ENCODE results near the gene UAP1L1. TPM values are rescaled to one million over a fixed set of nuclear protein-coding genes. Genes with fewer than 3 reads are reported as not detected.

Gene UAP1L1
- total RNA-seq, 2 experiments from 2014 or later, result 27.2 to 29.6 TPM

DNA sequence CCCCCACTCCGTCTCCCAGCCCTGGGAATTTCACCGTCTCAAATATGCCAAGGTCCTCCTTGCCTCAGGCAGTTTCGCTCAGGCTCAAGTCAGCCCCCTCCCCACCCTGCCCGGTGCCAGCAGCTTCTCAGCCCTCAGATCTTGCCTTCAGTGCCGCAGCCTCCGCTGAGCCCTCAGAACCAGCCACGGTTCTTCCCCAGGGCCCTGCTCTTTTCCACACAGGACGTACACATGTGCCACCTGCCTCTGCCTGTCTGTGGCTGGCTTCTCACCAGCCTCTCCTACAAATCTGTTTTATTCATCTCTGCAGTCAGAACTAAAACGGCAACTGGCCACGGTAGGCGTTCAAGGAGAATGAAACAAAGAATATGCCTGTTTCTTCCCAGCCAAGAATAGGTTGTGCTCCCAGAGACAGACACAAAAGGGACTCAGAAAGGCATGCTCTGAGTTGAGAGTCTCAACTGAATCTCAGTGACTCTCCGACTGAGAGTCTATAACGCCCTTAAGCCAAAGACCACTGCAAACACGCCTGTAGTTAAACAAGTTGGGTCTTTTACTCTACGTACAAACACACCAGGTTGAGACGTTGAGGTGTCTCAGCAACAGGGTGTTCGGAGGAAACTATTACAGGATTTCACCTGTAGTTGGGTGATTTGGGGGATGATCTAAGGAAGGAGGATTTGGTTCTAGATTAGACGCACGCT, 51.0 kb downstream of the UAP1L1 start:
- CTCF ChIA-PET, result interaction anchor here (0.6 to 1.8 kb wide), 4 partner anchors 108 to 308 kb away, joined by 3 to 7 read pairs (median 3); partner anchors contain the start of gene NRARP
- POLR2A ChIA-PET, result interaction anchor here (0.7 kb wide), 2 partner anchors 42 to 72 kb away, joined by 5 to 9 read pairs; partner anchors contain the start of gene TPRN

DNA sequence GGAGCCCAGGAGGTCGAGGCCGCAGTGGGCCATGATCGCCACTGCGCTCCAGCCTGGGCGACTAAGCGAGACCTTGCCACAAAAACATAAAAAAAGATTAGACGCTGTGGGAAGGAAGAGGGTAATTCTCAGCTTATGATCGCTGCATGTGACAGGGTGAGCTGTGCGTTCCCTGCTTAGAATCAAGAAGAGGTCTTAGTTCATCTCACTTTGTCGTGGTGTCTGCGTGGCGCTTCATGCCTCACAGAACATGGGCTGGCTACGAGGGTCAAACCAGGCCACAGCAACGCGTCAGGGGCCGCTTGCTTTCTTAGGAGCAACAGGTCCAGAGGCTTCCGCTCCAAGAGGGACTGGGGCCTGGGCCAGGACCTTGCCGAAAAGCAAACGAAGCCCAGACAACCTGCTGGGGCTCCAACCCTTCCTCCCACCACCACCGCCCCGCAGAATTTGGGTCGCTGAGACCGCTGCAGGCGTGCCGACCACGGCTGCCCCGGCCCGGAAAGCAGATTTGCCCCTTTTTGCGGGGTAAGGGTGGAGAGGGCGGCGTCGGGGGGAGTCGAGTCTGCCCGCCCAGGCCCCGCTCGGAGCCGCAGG, 51.6 kb downstream of the UAP1L1 start:
- POLR2A ChIA-PET, result interaction anchor here (0.5 to 2.6 kb wide), 8 partner anchors 15 to 428 kb away, joined by 3 to 19 read pairs (median 4); partner anchors contain the start of genes ANAPC2, DPP7, SSNA1 and TUBB4B
- CTCF ChIA-PET, result interaction anchor here (0.9 to 2.4 kb wide), 9 partner anchors 20 to 295 kb away, joined by 3 to 7 read pairs (median 4); partner anchors contain the start of genes EXD3, NOXA1 and RNF224

DNA sequence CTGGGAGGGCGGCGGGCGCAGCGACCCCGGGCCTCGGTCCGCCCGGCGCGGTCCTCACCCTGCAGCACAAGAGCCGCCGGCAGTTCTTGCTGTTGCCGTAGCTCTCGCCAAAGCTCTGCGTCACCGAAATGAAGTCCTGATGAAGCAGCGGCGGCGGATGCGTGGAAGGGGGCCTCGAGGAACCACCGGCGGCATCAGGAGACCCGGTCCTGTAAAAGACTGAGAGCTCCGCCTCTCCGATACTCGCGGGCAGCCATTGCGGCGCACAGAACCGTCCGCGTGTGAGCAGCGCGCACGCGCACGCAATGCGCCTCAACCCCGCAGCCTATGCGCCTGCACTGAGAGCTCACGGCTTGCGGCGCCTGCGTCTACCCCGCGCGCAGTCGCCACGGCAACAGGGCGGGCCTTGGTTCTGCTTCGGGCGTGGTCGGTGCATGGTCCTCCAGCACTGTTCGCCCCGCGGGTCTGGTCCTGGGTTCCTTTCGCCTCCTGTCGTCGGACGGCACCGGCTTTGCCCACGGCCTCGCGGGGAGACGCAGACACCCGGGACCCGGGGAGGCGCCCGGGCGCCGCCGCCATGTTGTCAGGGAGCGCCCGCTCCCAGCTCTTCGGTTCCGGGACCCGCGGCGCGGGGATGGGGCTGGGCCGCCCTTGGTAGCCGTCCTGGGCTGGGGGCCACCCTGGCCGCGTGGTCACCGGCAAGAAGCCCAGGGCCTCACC, 52.3 kb downstream of the UAP1L1 start:
- ChIA-PET POLR2A (interaction anchor here (0.5 to 2.6 kb wide), 11 partner anchors 16 to 429 kb away, joined by 3 to 19 read pairs (median 4); partner anchors contain the start of genes AJM1, ANAPC2, DPP7 and SSNA1), CTCF (interaction anchor here (0.7 to 2.4 kb wide), 13 partner anchors 14 to 294 kb away, joined by 3 to 7 read pairs (median 4); partner anchors contain the start of genes EXD3, NOXA1 and RNF224)

DNA sequence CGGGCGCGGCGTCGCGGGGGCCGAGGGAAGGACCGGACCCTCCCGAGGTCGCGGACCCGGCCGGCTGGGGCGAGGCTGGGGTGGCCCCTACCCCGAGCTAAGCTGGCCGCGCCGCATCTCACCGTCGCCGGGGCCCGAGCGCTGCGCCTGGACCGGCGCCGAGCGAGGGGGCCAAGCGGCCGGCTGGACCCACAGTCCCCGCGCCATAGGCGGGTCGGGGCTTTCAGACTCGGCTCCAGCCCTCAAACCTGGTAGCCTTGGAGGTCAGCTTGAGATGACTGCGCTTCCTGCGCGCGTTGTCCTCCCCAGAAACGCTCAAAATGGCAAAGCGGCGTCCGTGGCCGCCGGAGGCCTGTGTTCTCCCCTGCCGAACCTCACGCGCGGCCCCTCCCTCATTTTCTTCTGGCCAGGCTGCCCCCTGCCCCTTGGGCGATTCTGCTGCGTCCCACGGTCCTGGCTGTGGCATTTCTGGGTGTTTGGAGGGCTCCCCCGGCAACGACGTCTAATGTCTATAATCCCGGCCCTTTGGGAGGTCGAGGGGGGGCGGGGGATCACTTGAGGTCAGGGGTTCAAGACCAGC, 52.9 kb downstream of the UAP1L1 start:
- ChIA-PET CTCF (interaction anchor here (0.7 to 2.4 kb wide), 12 partner anchors 15 to 106 kb away, joined by 3 to 7 read pairs (median 4); partner anchors contain the start of gene RNF224), POLR2A (interaction anchor here (0.7 to 2.6 kb wide), 9 partner anchors 16 to 288 kb away, joined by 3 to 19 read pairs (median 4); partner anchors contain the start of genes AJM1, ANAPC2, DPP7 and SSNA1)

Other genes starting within 250 kb of the UAP1L1 start
- gene AJM1, start 235.0 kb upstream of the UAP1L1 start, total RNA-seq, result 1 to 10 TPM; 3.8 to 3.9 TPM
- gene PHPT1, start 228.1 kb upstream of the UAP1L1 start, total RNA-seq, result 100 to 1,000 TPM; 104 to 105 TPM
- gene MAMDC4, start 225.2 kb upstream of the UAP1L1 start, total RNA-seq, result 10 to 100 TPM; 14.1 to 15.3 TPM
- gene EDF1, start 211.2 kb upstream of the UAP1L1 start, total RNA-seq, result 100 to 1,000 TPM; 320 to 322 TPM
- gene TRAF2, start 191.0 kb upstream of the UAP1L1 start, total RNA-seq, result 10 to 100 TPM; 48.1 to 55.0 TPM
- gene FBXW5, start 132.8 kb upstream of the UAP1L1 start, total RNA-seq, result 10 to 100 TPM; 81.2 to 82.1 TPM
- gene C8G, start 132.3 kb upstream of the UAP1L1 start, total RNA-seq, result under 1 TPM in 1 of 2 experiments, not detected in 1; 0.69 TPM
- under 1 TPM; 0.73 to 0.89 TPM for gene LCN12, start 125.2 kb upstream of the UAP1L1 start, total RNA-seq
- not detected for gene PTGDS, start 100.0 kb upstream of the UAP1L1 start, total RNA-seq
- gene LCNL1, start 94.5 kb upstream of the UAP1L1 start, total RNA-seq, result under 1 TPM in 1 of 2 experiments, not detected in 1; 0.10 TPM
- gene PAXX, start 85.1 kb upstream of the UAP1L1 start, total RNA-seq, result 10 to 100 TPM; 66.9 to 74.6 TPM
- gene CLIC3, start 80.9 kb upstream of the UAP1L1 start, total RNA-seq, result not detected
- 10 to 100 TPM in 1 of 2 experiments, 1 to 10 TPM in 1; 9.8 to 10.3 TPM for gene ABCA2, start 49.3 kb upstream of the UAP1L1 start, total RNA-seq
- gene FUT7, start 45.4 kb upstream of the UAP1L1 start, total RNA-seq, result under 1 TPM in 1 of 2 experiments, not detected in 1; 0.06 TPM
- gene NPDC1, start 31.3 kb upstream of the UAP1L1 start, total RNA-seq, result 10 to 100 TPM; 28.2 to 31.4 TPM
- not detected for gene ENTPD2, start 23.5 kb upstream of the UAP1L1 start, total RNA-seq
- 10 to 100 TPM; 16.4 to 16.5 TPM for gene SAPCD2, start 7.0 kb upstream of the UAP1L1 start, total RNA-seq
- 10 to 100 TPM; 30.0 to 34.1 TPM for gene MAN1B1, start 9.5 kb downstream of the UAP1L1 start, total RNA-seq
- 100 to 1,000 TPM; 323 to 333 TPM for gene DPP7, start 37.2 kb downstream of the UAP1L1 start, total RNA-seq
- under 1 TPM in 1 of 2 experiments, not detected in 1; 0.06 TPM for gene GRIN1, start 61.6 kb downstream of the UAP1L1 start, total RNA-seq
- gene LRRC26, start 92.5 kb downstream of the UAP1L1 start, total RNA-seq, result not detected
- gene TMEM210, start 94.5 kb downstream of the UAP1L1 start, total RNA-seq, result not detected
- 10 to 100 TPM; 49.1 to 51.8 TPM for gene ANAPC2, start 111.0 kb downstream of the UAP1L1 start, total RNA-seq
- gene SSNA1, start 111.2 kb downstream of the UAP1L1 start, total RNA-seq, result 100 to 1,000 TPM; 103 TPM
- gene TPRN, start 123.2 kb downstream of the UAP1L1 start, total RNA-seq, result 10 to 100 TPM; 11.1 to 11.9 TPM
- 10 to 100 TPM; 47.0 to 47.1 TPM for gene TMEM203, start 128.1 kb downstream of the UAP1L1 start, total RNA-seq
- gene NDOR1, start 128.2 kb downstream of the UAP1L1 start, total RNA-seq, result 10 to 100 TPM; 43.7 to 44.6 TPM
- 1 to 10 TPM; 3.0 to 4.1 TPM for gene RNF208, start 144.7 kb downstream of the UAP1L1 start, total RNA-seq
- under 1 TPM in 1 of 2 experiments, not detected in 1; 0.23 TPM for gene CYSRT1, start 147.7 kb downstream of the UAP1L1 start, total RNA-seq
- not detected for gene RNF224, start 150.0 kb downstream of the UAP1L1 start, total RNA-seq
- not detected for gene SLC34A3, start 153.4 kb downstream of the UAP1L1 start, total RNA-seq
- 100 to 1,000 TPM; 315 to 323 TPM for gene TUBB4B, start 163.8 kb downstream of the UAP1L1 start, total RNA-seq
- gene STPG3, start 173.8 kb downstream of the UAP1L1 start, total RNA-seq, result not detected
- gene NELFB, start 177.8 kb downstream of the UAP1L1 start, total RNA-seq, result 10 to 100 TPM; 67.0 to 70.9 TPM
- gene TOR4A, start 200.2 kb downstream of the UAP1L1 start, total RNA-seq, result 1 to 10 TPM; 4.8 TPM
- gene NRARP, start 224.8 kb downstream of the UAP1L1 start, total RNA-seq, result 1 to 10 TPM; 3.0 to 3.4 TPM